Stimulated activated CD8-positive, alpha-beta memory T cell treated with anti-CD3 and anti-CD28 coated beads, Interleukin-12 subunit alpha, Interleukin-12 subunit beta, amount 100 ng/mL, for 1 hour (primary cell): ENCODE results near the gene SULF2.

Experiments
- DNase-seq: peaks from one replicate; pipeline ENCODE4 v3.0.0-alpha.2; 2020; ENCODE audit warnings: low read depth

SULF2 gene

GRCh38 chr20:47736570-47737152 is 48.6 kb downstream of the SULF2 start:
- no peak for DNase-seq

- DNase-seq: no peak
Observed at GRCh38 chr20:47735412-47736400, 49.6 kb downstream of the SULF2 start.

GRCh38 chr20:47734870-47735269 is 50.4 kb downstream of the SULF2 start:
- DNase-seq: no peak

- DNase-seq: no peak
Observed at GRCh38 chr20:47733892-47734291, 51.4 kb downstream of the SULF2 start.

- DNase-seq: no peak
Observed at GRCh38 chr20:47730744-47731143, 54.5 kb downstream of the SULF2 start.

GRCh38 chr20:47729472-47729871 is 55.8 kb downstream of the SULF2 start:
- DNase-seq: no peak

- no peak for DNase-seq
Observed at GRCh38 chr20:47727909-47728361, 57.3 kb downstream of the SULF2 start.

GRCh38 chr20:47727170-47727880 is 58.0 kb downstream of the SULF2 start:
- peak; percentile 28 for DNase-seq

GRCh38 chr20:47726632-47727031 is 58.6 kb downstream of the SULF2 start:
- no peak for DNase-seq

- DNase-seq: peak; percentile 64
Observed at GRCh38 chr20:47725248-47725973, 59.9 kb downstream of the SULF2 start.

GRCh38 chr20:47724910-47725247 is 60.4 kb downstream of the SULF2 start:
- DNase-seq: no peak

- no peak for DNase-seq
Observed at GRCh38 chr20:47724396-47724795, 60.9 kb downstream of the SULF2 start.

GRCh38 chr20:47723322-47723721 is 62.0 kb downstream of the SULF2 start:
- no peak for DNase-seq

GRCh38 chr20:47720636-47721427 is 64.4 kb downstream of the SULF2 start:
- DNase-seq: no peak

GRCh38 chr20:47719625-47720024 is 65.7 kb downstream of the SULF2 start:
- no peak for DNase-seq

GRCh38 chr20:47719211-47719610 is 66.1 kb downstream of the SULF2 start:
- DNase-seq: no peak

GRCh38 chr20:47718398-47718797 is 66.9 kb downstream of the SULF2 start:
- no peak for DNase-seq

- no peak for DNase-seq
Observed at GRCh38 chr20:47717421-47717820, 67.9 kb downstream of the SULF2 start.

GRCh38 chr20:47713878-47714450 is 71.3 kb downstream of the SULF2 start:
- DNase-seq: no peak

GRCh38 chr20:47713163-47713562 is 72.1 kb downstream of the SULF2 start:
- DNase-seq: no peak
